ENCODE data around the gene DENND6B. TPM values are rescaled to one million over a fixed set of nuclear protein-coding genes. Genes with fewer than 3 reads are reported as not detected.

The DENND6B gene
- total RNA-seq, 1 experiment from 2014 or later = 14.3 TPM

DNA sequence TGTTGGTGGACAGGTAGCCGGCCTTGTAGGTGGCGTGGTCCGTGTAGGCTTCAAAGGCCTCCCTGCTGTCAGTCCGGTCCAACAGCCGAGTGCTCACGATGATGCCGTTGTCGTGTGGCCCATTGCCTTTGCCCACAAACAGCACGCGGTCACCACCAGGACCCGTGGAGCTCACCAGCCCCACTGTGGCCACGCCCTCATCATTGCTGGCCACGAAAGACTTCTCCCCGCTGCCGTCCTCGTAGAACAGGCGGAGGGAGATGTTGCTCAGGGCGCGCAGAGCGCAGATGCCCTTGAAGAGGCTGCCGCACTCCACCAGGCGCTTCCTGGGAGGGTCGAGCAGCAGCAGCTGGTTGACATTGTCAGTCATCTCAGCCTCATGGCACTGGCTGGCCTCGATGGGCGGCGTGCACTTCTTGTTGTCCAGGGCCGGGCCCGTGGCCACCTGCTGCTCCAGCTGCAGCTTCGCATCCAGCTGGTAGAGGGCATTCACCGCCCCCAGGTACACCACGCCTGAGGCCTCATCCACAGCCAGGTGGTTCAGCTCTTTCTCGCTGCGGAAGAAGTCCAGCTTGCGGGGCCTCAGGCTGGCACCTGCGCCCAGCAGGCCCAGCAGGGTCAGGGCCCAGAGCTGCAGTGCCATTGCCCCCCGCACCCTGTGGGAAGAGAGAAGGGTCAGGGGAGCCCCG, 36.7 kb downstream of the DENND6B start:
- no peak overlapping the region for H3K27ac ChIP-seq
- no peaks in the 10 kb centered on the region for H3K9me3 ChIP-seq (ENCODE audit: insufficient read depth, low read depth)
- H3K9me2 ChIP-seq (ENCODE audit: insufficient read depth) = no peaks in the 10 kb centered on the region
- H3K36me3 ChIP-seq (ENCODE audit: low read depth) = peaks cover 50% of the 10 kb centered on the region
- ChIA-PET POLR2A (ENCODE audit: unreplicated experiment) (no interaction called here), CTCF (no interaction called here)
- DNase-seq = no peak
- H3K4me1 ChIP-seq (replicated peaks; ENCODE audit: insufficient read depth) = peaks cover 32% of the 10 kb centered on the region
- H2AFZ ChIP-seq = no peak overlapping the region
- TF ChIP-seq, protein P1, sequence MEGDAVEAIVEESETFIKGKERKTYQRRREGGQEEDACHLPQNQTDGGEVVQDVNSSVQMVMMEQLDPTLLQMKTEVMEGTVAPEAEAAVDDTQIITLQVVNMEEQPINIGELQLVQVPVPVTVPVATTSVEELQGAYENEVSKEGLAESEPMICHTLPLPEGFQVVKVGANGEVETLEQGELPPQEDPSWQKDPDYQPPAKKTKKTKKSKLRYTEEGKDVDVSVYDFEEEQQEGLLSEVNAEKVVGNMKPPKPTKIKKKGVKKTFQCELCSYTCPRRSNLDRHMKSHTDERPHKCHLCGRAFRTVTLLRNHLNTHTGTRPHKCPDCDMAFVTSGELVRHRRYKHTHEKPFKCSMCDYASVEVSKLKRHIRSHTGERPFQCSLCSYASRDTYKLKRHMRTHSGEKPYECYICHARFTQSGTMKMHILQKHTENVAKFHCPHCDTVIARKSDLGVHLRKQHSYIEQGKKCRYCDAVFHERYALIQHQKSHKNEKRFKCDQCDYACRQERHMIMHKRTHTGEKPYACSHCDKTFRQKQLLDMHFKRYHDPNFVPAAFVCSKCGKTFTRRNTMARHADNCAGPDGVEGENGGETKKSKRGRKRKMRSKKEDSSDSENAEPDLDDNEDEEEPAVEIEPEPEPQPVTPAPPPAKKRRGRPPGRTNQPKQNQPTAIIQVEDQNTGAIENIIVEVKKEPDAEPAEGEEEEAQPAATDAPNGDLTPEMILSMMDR (conservative IDR thresholded peaks at IDR 0.05) = no peak
- TF ChIP-seq EZH2 (IDR thresholded peaks at IDR 0.05; ENCODE audit: low read depth) = no peak
- H3K79me2 ChIP-seq (ENCODE audit: low read depth) = peaks cover 67% of the 10 kb centered on the region
- intact Hi-C loops (cut with micrococcal nuclease; ENCODE audit: unreplicated experiment) = no loop called here
- H3K27me3 ChIP-seq (ENCODE audit: insufficient read depth, low read depth) = no peaks in the 10 kb centered on the region
- peaks cover 52% of the 10 kb centered on the region for H3F3A ChIP-seq (ENCODE audit: insufficient read depth, low read depth)
- peaks cover 67% of the 10 kb centered on the region for H4K20me1 ChIP-seq (ENCODE audit: insufficient read depth)
- H3K4me2 ChIP-seq = no peak overlapping the region
- TSS peak; percentile 14 for BruUV-seq (replicated peaks)
- H3K4me3 ChIP-seq = no peak overlapping the region

DNA sequence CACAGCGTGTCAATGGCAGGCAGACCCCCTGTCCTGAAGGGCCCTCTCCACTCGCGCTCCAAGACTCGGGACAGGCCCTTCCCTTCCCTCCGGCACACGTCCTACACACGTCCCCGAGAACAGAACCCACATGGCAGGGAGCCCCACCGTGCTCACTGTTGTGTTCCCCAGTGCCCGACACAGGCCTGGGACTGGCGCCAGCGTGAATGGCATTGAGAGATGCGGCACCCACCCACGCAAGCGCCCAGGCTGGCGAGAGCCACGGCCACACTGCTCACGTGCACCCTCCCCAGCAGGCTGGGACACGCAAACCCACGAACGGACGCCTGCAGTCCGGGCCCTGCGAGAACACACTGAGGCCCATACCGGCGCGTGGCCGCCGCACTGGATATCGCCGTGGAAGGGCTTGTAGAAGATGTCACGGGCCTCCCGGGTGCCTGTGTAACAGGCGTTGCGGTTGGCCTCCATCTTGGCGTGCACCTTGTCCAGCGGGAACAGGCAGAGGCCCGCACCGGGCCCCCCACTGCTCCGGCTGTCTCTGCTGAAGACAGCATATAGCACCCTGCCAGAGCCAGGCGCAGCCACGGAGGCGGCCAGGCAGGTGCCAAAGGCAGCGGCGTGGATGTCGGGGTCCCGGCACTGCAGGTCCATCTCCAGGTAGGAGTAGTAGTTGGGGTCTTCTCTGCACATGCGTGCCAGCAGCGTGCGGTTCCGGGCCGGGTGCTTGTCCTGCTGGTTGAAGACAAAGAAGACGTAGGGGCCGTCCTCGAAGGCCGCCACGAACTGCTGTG, 37.5 kb downstream of the DENND6B start:
- H3K4me2 ChIP-seq = no peak overlapping the region
- peaks cover 60% of the 10 kb centered on the region for H3K79me2 ChIP-seq (ENCODE audit: low read depth)
- POLR2A ChIA-PET (ENCODE audit: unreplicated experiment) = no interaction called here
- DNase-seq = no peak
- no TSS peak for BruUV-seq (replicated peaks)
- peaks cover 25% of the 10 kb centered on the region for H3K4me1 ChIP-seq (replicated peaks; ENCODE audit: insufficient read depth)
- H3K9me2 ChIP-seq (ENCODE audit: insufficient read depth) = no peaks in the 10 kb centered on the region
- H4K20me1 ChIP-seq (ENCODE audit: insufficient read depth) = peaks cover 61% of the 10 kb centered on the region
- no peaks in the 10 kb centered on the region for H3K27me3 ChIP-seq (ENCODE audit: insufficient read depth, low read depth)
- no peak overlapping the region for H3K27ac ChIP-seq
- intact Hi-C loops (cut with micrococcal nuclease; ENCODE audit: unreplicated experiment) = no loop called here
- H3K36me3 ChIP-seq (ENCODE audit: low read depth) = peaks cover 49% of the 10 kb centered on the region
- H3K9me3 ChIP-seq (ENCODE audit: insufficient read depth, low read depth) = no peaks in the 10 kb centered on the region
- H2AFZ ChIP-seq = no peak overlapping the region
- CTCF ChIA-PET = no interaction called here
- no peak for TF ChIP-seq EZH2 (IDR thresholded peaks at IDR 0.05; ENCODE audit: low read depth)
- TF ChIP-seq, protein P1 (conservative IDR thresholded peaks at IDR 0.05) = no peak
- H3K4me3 ChIP-seq = no peak overlapping the region
- H3F3A ChIP-seq (ENCODE audit: insufficient read depth, low read depth) = peaks cover 45% of the 10 kb centered on the region

DNA sequence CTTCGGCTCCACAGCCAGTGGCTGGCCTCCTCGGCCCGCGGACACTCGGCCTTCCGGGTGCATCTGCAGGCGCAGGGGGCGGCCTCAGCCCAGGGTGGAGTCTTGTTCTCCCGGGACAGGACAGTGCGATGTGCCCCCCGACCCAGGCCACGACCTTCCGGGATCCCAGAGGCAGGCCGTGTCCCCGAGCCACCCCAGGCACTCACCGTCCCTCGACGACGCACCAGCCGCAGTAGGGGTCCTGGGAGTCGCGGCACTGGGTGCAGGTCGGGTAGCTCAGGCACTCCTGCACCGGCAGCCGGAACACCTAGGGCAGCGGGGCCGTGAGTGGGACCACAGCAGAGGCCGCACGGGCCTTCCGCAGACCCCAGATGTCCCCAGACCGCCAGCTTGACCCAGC, 39.1 kb downstream of the DENND6B start:
- H3K27ac ChIP-seq = no peak overlapping the region
- ChIA-PET CTCF (no interaction called here), POLR2A (ENCODE audit: unreplicated experiment) (no interaction called here)
- no peak overlapping the region for H3K4me3 ChIP-seq
- peaks cover 50% of the 10 kb centered on the region for H3K36me3 ChIP-seq (ENCODE audit: low read depth)
- no TSS peak for BruUV-seq (replicated peaks)
- H3K9me2 ChIP-seq (ENCODE audit: insufficient read depth) = no peaks in the 10 kb centered on the region
- intact Hi-C loops (cut with micrococcal nuclease; ENCODE audit: unreplicated experiment) = no loop called here
- H4K20me1 ChIP-seq (ENCODE audit: insufficient read depth) = peaks cover 58% of the 10 kb centered on the region
- no peaks in the 10 kb centered on the region for H3K9me3 ChIP-seq (ENCODE audit: insufficient read depth, low read depth)
- TF ChIP-seq, protein P1 (conservative IDR thresholded peaks at IDR 0.05) = no peak
- no peak for TF ChIP-seq EZH2 (IDR thresholded peaks at IDR 0.05; ENCODE audit: low read depth)
- H3K27me3 ChIP-seq (ENCODE audit: insufficient read depth, low read depth) = no peaks in the 10 kb centered on the region
- no peak for DNase-seq
- peaks cover 50% of the 10 kb centered on the region for H3K79me2 ChIP-seq (ENCODE audit: low read depth)
- peaks cover 41% of the 10 kb centered on the region for H3F3A ChIP-seq (ENCODE audit: insufficient read depth, low read depth)
- no peak overlapping the region for H3K4me2 ChIP-seq
- H3K4me1 ChIP-seq (replicated peaks; ENCODE audit: insufficient read depth) = peaks cover 24% of the 10 kb centered on the region
- H2AFZ ChIP-seq = no peak overlapping the region
